ENCODE results near the gene SOCS4.

DNA sequence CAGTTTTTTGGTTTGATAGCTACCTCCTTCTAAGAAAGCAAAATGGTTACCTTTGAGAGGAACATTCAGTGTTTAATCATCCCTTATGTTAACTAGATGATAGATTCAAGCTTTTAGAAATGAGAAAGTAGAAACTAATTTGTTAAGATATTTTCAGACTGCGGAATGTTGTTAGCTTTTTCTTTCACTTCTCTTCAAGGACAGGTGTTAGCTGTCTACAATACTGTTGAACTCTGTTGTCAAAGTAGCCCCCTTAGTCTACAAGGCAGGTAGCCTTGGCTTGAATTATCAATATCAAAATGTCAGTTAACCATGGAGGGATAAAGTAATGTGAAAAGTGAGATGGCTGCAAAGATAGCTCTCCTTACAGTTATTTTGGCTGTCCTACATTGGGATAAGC lies 39.2 kb downstream of the SOCS4 start:
- TF ChIP-seq JUN (CRISPR knock-in tag; IDR thresholded peaks at IDR 0.05) (no peak), KAT7 (CRISPR knock-in tag; IDR thresholded peaks at IDR 0.05; ENCODE audit: borderline replicate concordance) (no peak), STAT5B (CRISPR knock-in tag; IDR thresholded peaks at IDR 0.05) (no peak), CBX1 (IDR thresholded peaks at IDR 0.05; ENCODE audit: low read depth) (no peak), SP2 (CRISPR knock-in tag; IDR thresholded peaks at IDR 0.05) (no peak), ZNF703 (CRISPR knock-in tag; IDR thresholded peaks at IDR 0.05; ENCODE audit: borderline replicate concordance) (no peak), ZNF350 (CRISPR knock-in tag; IDR thresholded peaks at IDR 0.05; ENCODE audit: borderline replicate concordance, low read depth) (no peak), RAD21 (CRISPR knock-in tag; IDR thresholded peaks at IDR 0.05) (no peak), GABPA (IDR thresholded peaks at IDR 0.05; ENCODE audit: low read depth, low read length) (no peak), GABPA (CRISPR knock-in tag; IDR thresholded peaks at IDR 0.05; ENCODE audit: low read depth) (no peak), ZNF274 (CRISPR knock-in tag; IDR thresholded peaks at IDR 0.05) (no peak), KLF16 (CRISPR knock-in tag; IDR thresholded peaks at IDR 0.05) (no peak), CHD2 (IDR thresholded peaks at IDR 0.05; ENCODE audit: low read depth, low read length) (no peak)
- TF ChIP-seq, protein P1, sequence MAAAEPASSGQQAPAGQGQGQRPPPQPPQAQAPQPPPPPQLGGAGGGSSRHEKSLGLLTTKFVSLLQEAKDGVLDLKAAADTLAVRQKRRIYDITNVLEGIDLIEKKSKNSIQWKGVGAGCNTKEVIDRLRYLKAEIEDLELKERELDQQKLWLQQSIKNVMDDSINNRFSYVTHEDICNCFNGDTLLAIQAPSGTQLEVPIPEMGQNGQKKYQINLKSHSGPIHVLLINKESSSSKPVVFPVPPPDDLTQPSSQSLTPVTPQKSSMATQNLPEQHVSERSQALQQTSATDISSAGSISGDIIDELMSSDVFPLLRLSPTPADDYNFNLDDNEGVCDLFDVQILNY (CRISPR knock-in tag; conservative IDR thresholded peaks at IDR 0.05): no peak
